Mucosa of rectum (tissue), 2 donors: ENCODE data around the gene NCOR2.

Source experiments
- H3K27ac ChIP-seq, 2 donors: one replicate each; pipeline ENCODE4 v1.7.0; 2013; ENCODE audit warnings: inconsistent platforms in 2 of 2, low read depth in 2 of 2, low read length in 2 of 2
- H3K27me3 ChIP-seq, 2 donors: one replicate each; pipeline ENCODE4 v1.7.0; 2013; ENCODE audit warnings: low read length in 2 of 2; ENCODE audit not compliant: control insufficient read depth in 2 of 2, insufficient read depth in 2 of 2
- H3K36me3 ChIP-seq, 2 donors: one replicate each; pipeline ENCODE4 v1.7.0; 2013; ENCODE audit warnings: low read length in 2 of 2; ENCODE audit not compliant: control insufficient read depth in 2 of 2, insufficient read depth in 2 of 2
- H3K4me1 ChIP-seq, 2 donors: one replicate each; pipeline ENCODE4 v1.7.0; 2013; ENCODE audit warnings: low read length in 2 of 2, mild to moderate bottlenecking in 1 of 2; ENCODE audit not compliant: control insufficient read depth in 2 of 2, insufficient read depth in 2 of 2
- H3K4me3 ChIP-seq, 2 donors: one replicate each; pipeline ENCODE4 v1.7.0; 2013; ENCODE audit warnings: low read length in 2 of 2
- H3K9ac ChIP-seq, 2 donors: one replicate each; pipeline ENCODE4 v1.7.0; 2013; ENCODE audit warnings: low read length in 2 of 2, low read depth in 1 of 2, mild to moderate bottlenecking in 1 of 2
- H3K9me3 ChIP-seq, 2 donors: one replicate each; pipeline ENCODE4 v1.7.0; 2013; ENCODE audit warnings: low read length in 2 of 2; ENCODE audit not compliant: control insufficient read depth in 2 of 2
- donor health status: healthy.
- donor health status: Normal muscosa, but diverticular disease.

The NCOR2 gene

GRCh38 chr12:124599074-124599999 lies 31.9 kb upstream of the NCOR2 start:
- Histone ChIP-seq H3K27ac (no peak overlapping the region), H3K27me3 (no peaks in the 10 kb centered on the region), H3K4me3 (no peak overlapping the region), H3K36me3 (no peaks in the 10 kb centered on the region), H3K9me3 (no peaks in the 10 kb centered on the region), H3K4me1 (peaks cover 18 to 20% of the 10 kb centered on the region in 2 donors), H3K9ac (no peak overlapping the region)

- Histone ChIP-seq H3K36me3 (no peaks in the 10 kb centered on the region), H3K27ac (no peak overlapping the region), H3K27me3 (no peaks in the 10 kb centered on the region), H3K9ac (no peak overlapping the region), H3K9me3 (no peaks in the 10 kb centered on the region), H3K4me1 (peaks cover 4 to 11% of the 10 kb centered on the region in 2 donors), H3K4me3 (no peak overlapping the region)
Measured at GRCh38 chr12:124597041-124597440, 29.6 kb upstream of the NCOR2 start.

DNA sequence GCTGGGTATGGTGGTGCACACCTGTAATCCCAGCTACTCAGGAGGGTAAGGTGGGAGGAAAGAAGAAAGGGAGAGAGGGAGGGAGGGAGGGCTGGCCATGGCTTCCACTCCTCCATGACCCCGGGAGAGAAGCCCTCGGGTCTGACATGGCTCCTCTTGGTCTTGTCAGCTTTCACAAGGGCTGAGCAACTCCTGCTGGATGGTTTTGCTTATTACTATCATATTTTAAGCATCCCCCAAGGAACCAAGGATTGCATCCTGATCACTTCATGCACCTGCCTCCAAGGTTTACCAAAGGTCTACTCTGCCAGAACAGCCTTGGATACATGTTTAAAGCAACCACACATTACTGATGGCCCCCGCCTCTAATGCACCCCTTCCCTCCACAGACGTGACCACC lies 28.0 kb upstream of the NCOR2 start:
- Histone ChIP-seq H3K27ac (no peak overlapping the region), H3K4me1 (peaks cover 4 to 17% of the 10 kb centered on the region in 2 donors), H3K9me3 (no peaks in the 10 kb centered on the region), H3K27me3 (no peaks in the 10 kb centered on the region), H3K36me3 (no peaks in the 10 kb centered on the region), H3K9ac (no peak overlapping the region), H3K4me3 (no peak overlapping the region)

- no peaks in the 10 kb centered on the region for H3K9me3 ChIP-seq
- no peak overlapping the region for H3K4me3 ChIP-seq
- H3K36me3 ChIP-seq: no peaks in the 10 kb centered on the region
- no peak overlapping the region for H3K27ac ChIP-seq
- no peak overlapping the region for H3K9ac ChIP-seq
- H3K4me1 ChIP-seq: peaks cover 4 to 17% of the 10 kb centered on the region in 2 donors
- no peaks in the 10 kb centered on the region for H3K27me3 ChIP-seq
Measured at GRCh38 chr12:124594851-124595250, 27.4 kb upstream of the NCOR2 start.

DNA sequence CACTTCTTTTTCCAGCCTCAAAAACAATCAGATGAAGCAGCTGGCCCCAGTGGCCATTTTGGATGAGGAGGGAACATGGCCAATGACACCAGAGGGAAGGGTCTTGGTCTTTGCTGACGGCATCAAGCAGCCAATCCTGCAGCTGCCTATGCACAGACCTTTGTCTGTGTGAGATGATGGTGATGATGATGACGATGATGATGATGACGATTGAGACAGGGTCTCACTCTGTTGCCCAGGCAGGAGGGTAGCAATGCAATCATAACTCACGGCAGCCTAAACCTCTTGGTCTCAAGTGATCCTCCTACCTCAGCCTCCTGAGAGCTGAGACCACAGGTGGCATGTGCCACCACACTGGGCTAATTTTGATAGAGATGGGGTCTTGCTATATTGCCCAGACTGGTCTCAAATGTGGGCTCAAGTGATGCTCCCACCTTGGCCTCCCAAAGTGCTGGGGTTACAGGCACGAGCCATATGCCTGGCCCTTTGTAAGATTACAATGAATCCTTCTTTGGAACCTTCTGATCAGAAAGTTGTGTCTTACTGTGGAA lies 26.5 kb upstream of the NCOR2 start:
- H3K4me3 ChIP-seq: no peak overlapping the region
- no peak overlapping the region for H3K9ac ChIP-seq
- H3K27ac ChIP-seq: no peak overlapping the region
- no peaks in the 10 kb centered on the region for H3K36me3 ChIP-seq
- H3K4me1 ChIP-seq: peaks cover 4 to 17% of the 10 kb centered on the region in 2 donors
- no peaks in the 10 kb centered on the region for H3K27me3 ChIP-seq
- no peaks in the 10 kb centered on the region for H3K9me3 ChIP-seq

- Histone ChIP-seq H3K27ac (no peak overlapping the region), H3K9me3 (no peaks in the 10 kb centered on the region), H3K4me1 (peaks cover 4 to 17% of the 10 kb centered on the region in 2 donors), H3K4me3 (no peak overlapping the region), H3K9ac (no peak overlapping the region), H3K36me3 (no peaks in the 10 kb centered on the region), H3K27me3 (no peaks in the 10 kb centered on the region)
Measured at GRCh38 chr12:124593176-124593575, 25.8 kb upstream of the NCOR2 start.

- Histone ChIP-seq H3K4me1 (peaks cover 4 to 17% of the 10 kb centered on the region in 2 donors), H3K9ac (no peak overlapping the region), H3K27me3 (no peaks in the 10 kb centered on the region), H3K36me3 (no peaks in the 10 kb centered on the region), H3K27ac (peak overlapping the region in 1 of 2 donors; percentile 32), H3K9me3 (no peaks in the 10 kb centered on the region), H3K4me3 (no peak overlapping the region)
Measured at GRCh38 chr12:124592481-124593160, 25.2 kb upstream of the NCOR2 start.

DNA sequence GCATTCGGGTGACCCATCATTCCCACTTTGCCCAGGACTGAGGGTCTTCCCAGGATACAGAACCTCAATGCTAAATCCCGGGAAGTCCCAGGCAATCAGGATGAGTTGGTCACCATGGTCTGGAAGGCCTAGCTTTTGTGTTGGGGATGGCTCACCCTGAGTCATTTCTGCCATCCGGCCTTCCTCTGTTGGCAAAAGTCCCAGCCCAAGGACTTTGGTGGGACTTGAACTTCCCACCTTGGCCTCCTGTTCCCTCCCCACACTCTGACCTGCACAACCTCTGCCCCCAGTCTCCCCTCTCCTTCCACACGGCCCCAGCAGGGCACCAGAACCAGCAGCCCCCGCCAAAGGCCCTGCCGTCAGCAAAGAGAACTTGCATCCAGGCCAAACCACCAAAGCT lies 24.6 kb upstream of the NCOR2 start:
- peak overlapping the region in 1 of 2 donors; percentile 32 for H3K27ac ChIP-seq
- peaks cover 4 to 20% of the 10 kb centered on the region in 2 donors for H3K4me1 ChIP-seq
- H3K36me3 ChIP-seq: no peaks in the 10 kb centered on the region
- no peak overlapping the region for H3K9ac ChIP-seq
- no peak overlapping the region for H3K4me3 ChIP-seq
- H3K27me3 ChIP-seq: no peaks in the 10 kb centered on the region
- H3K9me3 ChIP-seq: no peaks in the 10 kb centered on the region

- H3K27ac ChIP-seq: no peak overlapping the region
- H3K9ac ChIP-seq: no peak overlapping the region
- H3K4me3 ChIP-seq: no peak overlapping the region
- H3K27me3 ChIP-seq: no peaks in the 10 kb centered on the region
- H3K9me3 ChIP-seq: no peaks in the 10 kb centered on the region
- peaks cover 4 to 25% of the 10 kb centered on the region in 2 donors for H3K4me1 ChIP-seq
- H3K36me3 ChIP-seq: no peaks in the 10 kb centered on the region
Measured at GRCh38 chr12:124590447-124590846, 23.0 kb upstream of the NCOR2 start.

DNA sequence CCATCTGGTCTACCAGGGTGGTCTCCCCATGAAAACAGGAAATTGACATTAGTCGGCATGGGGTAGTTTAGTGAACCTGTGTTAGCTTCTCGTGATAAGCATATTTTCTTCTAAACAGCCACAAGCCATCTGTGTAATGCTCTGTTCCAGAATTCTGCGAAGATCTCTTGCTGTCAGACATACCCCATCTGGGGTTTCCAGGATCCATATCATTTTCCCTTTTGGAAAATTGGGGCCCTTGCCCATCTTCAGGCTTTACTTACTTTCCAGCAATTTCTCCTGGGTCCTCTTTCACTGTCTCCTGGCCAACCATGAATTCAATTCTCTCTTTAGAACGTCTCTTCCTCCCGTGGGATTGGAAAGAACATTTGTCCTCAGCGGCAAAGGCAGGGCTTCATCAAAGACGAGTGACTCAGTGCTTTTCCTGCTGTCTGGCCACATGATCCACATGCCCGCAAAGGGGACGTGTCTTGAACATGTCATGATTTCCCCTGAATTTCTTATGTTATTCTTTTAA lies 21.4 kb upstream of the NCOR2 start:
- Histone ChIP-seq H3K4me3 (no peak overlapping the region), H3K9me3 (no peaks in the 10 kb centered on the region), H3K27me3 (no peaks in the 10 kb centered on the region), H3K27ac (peak overlapping the region in 1 of 2 donors; percentile 13), H3K9ac (peak overlapping the region in 1 of 2 donors; percentile 8), H3K4me1 (peaks cover 4 to 25% of the 10 kb centered on the region in 2 donors), H3K36me3 (no peaks in the 10 kb centered on the region)
